NCI-H1694 (cell line): ENCODE results near the gene SKIDA1.

Experiments
- DNase-seq: peaks from one replicate; lab custom pipeline; 2025; lab: John Stamatoyannopoulos, UW

The SKIDA1 gene

GRCh38 chr10:21501731-21502347 lies 23.6 kb downstream of the SKIDA1 start:
- DNase-seq: no peak

- DNase-seq: no peak
Observed at GRCh38 chr10:21501091-21501490, 24.4 kb downstream of the SKIDA1 start.

DNA sequence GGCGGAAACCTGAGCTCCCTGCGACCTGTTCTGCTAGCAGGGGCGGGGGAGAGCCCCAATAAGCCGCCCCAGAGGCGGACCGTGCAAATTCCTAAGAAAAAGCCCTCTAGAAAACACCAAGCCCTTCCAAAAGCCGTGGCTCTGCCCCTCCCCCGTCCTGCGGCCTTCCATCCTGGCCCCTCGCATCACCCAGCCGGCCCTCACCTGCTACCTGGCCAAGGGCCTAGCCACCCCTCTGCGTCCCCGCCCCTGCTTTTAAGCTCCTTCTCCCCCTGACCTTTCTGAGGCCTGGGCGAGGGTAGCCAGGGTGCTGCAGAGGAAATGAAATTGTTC lies 24.9 kb downstream of the SKIDA1 start:
- no peak for DNase-seq

DNA sequence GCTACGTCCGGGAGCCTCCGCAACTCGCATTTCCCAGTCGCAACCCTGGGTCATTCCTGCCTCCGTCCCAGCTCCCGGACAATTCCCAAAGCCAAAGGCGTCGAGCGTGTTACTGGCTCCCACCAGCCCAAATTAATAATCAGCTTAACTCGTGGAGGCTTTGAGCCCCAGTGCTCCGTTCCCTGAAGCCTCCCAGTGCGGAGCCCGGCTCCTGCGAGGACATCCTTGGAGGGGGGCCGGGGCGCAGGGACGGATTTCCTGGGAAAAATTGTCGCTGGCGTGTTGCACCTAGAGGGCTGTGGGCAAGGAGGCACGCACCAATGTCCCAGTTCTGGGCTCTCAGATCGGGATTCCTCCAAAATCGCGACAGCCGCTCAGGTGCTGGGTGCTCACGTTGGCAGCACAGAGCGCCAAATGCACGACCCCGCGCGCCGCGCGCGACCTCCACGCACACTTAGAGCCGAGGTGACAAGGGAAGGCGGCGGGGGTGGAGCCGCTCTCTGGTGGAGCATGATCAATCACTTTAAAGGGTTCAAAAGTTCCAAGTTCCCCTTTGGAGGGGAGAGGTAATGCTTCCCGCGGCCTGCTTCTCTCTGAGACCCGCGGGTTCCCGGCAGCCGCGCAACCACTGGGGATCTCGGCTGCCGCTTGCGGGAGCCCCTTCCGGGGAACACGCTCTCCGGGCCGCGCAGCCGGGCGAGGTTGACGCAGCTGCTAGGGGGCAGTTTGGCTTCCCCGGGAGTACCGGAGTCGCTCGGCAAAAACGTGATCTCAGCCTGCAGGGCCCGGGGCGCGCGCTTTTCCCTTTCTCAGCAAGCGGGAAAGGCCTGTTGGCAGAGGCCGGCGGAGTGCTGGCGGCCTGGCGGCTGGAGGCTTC lies 25.5 kb downstream of the SKIDA1 start:
- no peak for DNase-seq

- no peak for DNase-seq
Observed at GRCh38 chr10:21498986-21499385, 26.5 kb downstream of the SKIDA1 start.

DNA sequence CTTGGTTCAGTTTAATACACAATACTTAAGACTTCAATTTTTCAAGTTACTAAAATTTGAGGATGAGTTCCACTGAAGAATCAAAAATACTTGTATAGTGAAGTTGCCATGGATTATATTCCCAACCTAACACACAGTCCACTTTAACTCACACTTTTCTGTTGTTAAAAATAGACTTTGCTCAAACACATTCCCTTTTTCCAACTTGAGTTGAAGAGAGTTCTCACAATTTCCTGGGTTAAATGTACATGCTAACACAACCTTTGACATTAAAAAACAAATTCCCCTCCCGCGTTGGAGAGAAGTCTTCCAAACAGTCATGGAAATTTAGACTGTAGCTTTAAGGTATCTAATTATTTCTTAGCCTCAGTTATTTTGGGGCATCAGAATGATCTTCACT lies 27.1 kb downstream of the SKIDA1 start:
- no peak for DNase-seq

- DNase-seq: peak; percentile 72
Observed at GRCh38 chr10:21497177-21497807, 28.2 kb downstream of the SKIDA1 start.

DNA sequence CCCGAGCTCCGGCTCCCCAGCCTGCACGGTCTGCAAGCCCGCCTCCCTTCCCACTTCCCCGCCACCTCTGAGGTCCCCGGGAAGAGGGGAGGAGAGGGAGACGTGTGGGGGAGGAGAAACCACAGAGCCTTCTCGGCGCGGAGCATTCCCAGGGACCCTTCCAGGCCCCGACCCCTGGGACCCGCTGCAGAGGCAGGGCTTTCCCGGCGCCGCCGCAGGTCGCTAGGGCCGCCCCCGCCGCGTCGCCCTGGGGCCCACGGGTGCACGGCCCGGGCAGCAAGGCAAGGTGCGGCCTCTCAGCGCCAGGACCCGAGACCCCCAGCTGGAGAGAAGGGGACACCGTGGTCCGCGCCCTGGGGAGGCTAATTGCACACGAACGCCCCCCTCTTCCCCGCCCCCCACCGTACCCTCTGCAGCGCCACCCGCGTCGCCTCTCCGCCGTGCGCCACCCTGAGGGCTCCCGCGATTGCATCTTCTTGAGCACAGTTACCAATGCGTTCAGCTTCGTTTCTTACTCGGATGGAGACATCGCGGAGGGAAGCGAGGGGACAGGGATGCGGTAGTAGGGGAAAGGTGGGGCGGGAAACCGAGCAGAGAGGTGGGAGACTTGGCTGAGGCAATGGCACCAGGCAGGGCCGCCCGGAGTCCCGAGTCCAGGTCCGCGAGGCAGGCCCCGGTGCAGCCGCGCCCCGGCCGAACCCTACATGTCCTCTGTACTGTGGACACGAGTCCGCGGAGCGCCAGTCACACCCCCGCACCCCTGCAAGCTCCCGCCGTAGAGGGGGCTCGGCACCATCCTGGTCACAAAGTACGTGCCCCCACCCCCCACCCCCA lies 28.9 kb downstream of the SKIDA1 start:
- DNase-seq: peak; percentile 18

GRCh38 chr10:21495752-21496342 lies 29.6 kb downstream of the SKIDA1 start:
- peak; percentile 71 for DNase-seq

DNA sequence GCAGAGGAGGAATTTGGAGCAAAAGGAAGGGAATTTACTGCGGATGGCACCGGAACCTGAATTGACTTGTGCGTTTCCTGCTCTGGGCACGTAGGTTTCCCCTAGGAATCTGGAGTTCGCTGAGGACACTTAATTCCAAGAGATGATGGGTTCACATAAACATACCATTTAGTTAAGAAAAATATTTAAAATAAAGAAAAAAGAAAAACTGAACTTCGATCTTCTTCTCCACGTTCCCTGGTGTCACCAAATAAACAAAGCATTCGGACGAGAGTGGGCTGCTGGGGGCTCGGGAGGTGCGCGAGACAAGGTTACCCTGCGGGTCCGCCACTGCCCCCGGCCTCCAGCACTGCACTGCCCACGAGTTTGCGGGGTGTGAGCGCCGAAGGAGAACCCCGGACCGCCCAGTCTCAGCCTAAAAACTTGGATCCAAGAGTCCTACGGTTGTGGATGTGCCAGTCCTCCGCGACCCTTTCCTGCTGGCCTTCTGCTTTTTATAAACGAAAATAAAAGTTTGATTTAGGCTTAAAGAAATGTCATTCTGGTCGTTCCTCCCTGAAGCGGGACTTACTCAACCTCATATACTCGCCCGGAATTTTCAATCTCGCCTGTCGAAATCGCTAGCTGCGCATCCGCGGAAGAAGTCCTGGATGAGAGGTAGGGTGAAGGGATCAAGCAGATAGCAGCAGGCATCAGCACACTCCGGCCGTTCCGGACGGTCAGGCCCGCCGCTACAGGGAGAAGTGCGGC lies 30.3 kb downstream of the SKIDA1 start:
- DNase-seq: no peak

GRCh38 chr10:21494191-21495001 lies 31.1 kb downstream of the SKIDA1 start:
- DNase-seq: no peak

- no peak for DNase-seq
Observed at GRCh38 chr10:21493784-21494183, 31.7 kb downstream of the SKIDA1 start.

DNA sequence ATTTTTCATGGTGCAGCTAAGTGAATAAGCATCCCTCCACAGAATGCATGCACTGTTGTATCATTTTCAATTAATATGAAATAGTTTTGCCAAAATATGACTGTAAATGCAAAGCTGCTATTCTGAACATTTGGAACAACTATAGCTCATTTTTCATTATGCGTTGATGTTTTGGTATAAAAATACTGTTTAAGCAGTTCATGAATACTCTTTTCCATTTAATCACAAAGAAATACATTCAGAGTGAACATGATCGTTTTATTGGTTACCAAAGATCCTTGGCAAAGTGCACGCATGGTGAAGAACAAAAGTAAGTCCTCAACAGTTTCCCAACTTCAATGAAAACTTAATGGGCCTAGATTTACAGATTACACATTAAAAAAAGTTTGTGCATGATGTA lies 33.1 kb downstream of the SKIDA1 start:
- no peak for DNase-seq

DNA sequence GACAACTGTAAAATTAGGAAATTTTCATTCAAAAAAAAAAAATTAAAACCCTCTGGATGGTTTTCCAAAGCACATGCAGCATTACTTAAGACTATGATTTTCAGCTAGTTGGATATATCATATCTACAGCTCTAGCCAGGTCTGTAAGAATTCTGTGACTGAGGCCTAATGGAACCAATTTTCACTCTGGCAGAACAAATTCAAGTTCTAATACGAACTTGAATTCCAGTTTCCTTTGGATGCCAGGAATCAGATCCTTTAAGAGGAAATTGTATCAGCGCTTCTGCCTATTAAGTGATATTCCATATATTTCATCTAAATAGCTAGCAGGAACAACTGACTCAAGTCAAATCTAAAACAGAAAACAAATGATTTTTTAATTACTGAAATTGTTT lies 34.8 kb downstream of the SKIDA1 start:
- no peak for DNase-seq

- DNase-seq: no peak
Observed at GRCh38 chr10:21490028-21490710, 35.3 kb downstream of the SKIDA1 start.

DNA sequence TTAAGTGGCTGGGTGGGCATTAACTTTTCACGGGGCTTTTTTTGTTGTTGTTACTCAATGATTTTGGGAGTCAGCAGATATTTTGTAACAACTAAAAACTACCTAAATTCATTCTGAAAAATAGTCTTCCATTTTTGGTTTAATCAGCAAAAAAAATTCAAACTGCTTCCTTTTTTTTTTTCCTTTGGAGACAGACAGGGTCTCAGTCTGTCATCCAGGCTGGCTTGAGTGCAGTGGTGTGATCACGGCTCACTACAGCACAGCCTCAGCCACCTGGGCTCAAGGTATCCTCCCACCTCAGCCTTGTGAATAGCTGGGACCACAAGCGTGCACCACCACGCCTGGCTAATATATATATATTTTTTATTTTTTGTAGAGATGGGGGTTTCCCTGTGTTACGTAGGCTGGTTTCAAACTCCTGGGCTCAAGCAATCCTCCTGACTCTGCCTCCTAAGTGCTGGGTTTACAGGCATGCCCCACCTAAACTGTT lies 36.5 kb downstream of the SKIDA1 start:
- DNase-seq: no peak

GRCh38 chr10:21488246-21488956 lies 37.1 kb downstream of the SKIDA1 start:
- no peak for DNase-seq

- no peak for DNase-seq
Observed at GRCh38 chr10:21487416-21488180, 37.9 kb downstream of the SKIDA1 start.
